Transverse colon (tissue), 3 donors: ENCODE results near the gene RELL2.

Source experiments
- CTCF ChIP-seq, 5 experiments: fragments of 200-600 bp in 3 of 5; fragments of 450-650 bp in 2 of 5; sonication (generic) in 3 of 5; IDR thresholded peaks; 1 replicate in 2 of 5; 2 replicates in 3 of 5; pipeline ENCODE4 v1.5.1; 2016 to 2017; ENCODE audit warnings: antibody characterized with exemption in 5 of 5, inconsistent platforms in 3 of 5, mild to moderate bottlenecking in 2 of 5, moderate library complexity in 1 of 5
- EP300 ChIP-seq: sonication (generic); formaldehyde crosslinking; IDR thresholded peaks from one replicate; pipeline ENCODE4 v1.6.1; 2017; ENCODE audit warnings: antibody characterized with exemption, low read depth

GRCh38 chr5:141637123-141637766 is 448 bp downstream of the RELL2 start:
- TF ChIP-seq EP300: no peak
- TF ChIP-seq CTCF (IDR thresholded peaks at IDR 0.05): no peak
